ENCODE results near the gene TOGARAM2. TPM values are rescaled to one million over a fixed set of nuclear protein-coding genes. Genes with fewer than 3 reads are reported as not detected.

The TOGARAM2 gene
- total and polyA plus RNA-seq, 2 experiments from 2014 or later: not detected

DNA sequence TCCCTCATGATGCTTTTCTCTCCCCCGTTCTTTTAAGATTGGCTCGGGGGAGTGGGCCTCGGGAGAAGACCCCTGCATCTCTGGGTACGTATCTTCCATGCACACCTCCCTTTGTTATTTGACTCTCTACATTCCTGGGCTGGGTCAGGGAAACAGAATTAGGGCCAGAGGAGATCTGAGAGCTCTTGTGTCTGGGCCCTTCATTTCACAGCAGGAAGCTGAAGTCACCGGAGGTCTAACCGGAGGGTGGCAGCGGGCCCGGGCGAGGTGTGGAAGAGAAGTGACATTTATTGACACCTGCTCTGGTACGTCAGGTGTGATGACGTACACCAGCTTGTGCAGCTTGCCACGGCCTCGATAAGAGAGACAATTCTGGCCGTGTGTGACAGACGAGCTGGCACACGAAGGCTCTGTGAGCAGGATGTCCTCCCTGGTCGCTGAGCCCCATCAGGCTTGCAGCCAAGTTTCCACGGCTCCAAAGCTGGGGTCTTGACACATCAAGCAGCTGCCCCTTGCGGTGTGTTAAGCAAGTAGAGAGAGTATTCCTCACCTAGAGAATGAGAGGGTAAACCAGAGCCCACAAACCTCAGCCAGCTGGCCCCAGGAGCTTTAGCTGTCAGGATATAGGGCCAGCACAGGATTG lies 30.4 kb downstream of the TOGARAM2 start:
- no peaks in the 10 kb centered on the region for H3K9me3 ChIP-seq (ENCODE audit: low read depth)
- no peaks in the 10 kb centered on the region for H3K9me2 ChIP-seq (ENCODE audit: insufficient read depth)
- H3F3A ChIP-seq (ENCODE audit: insufficient read depth): no peaks in the 10 kb centered on the region
- H3K36me3 ChIP-seq (ENCODE audit: low read depth): no peaks in the 10 kb centered on the region
- no peak for DNase-seq
- TF ChIP-seq EZH2 (IDR thresholded peaks at IDR 0.05; ENCODE audit: insufficient read depth, poor library complexity, severe bottlenecking): no peak
- no peak for TF ChIP-seq EZH2phosphoT487 (IDR thresholded peaks at IDR 0.05; ENCODE audit: insufficient read depth, low read depth)
- H3K9ac ChIP-seq: no peak overlapping the region
- 65 to 68% methylated on average over 19 of the region's 19 CpGs for WGBS, 2 experiments (ENCODE audit: low coverage in 1 of 2, low lambda C conversion rate in 2 of 2, missing lambda C conversion rate in 2 of 2)
- no peak overlapping the region for H3K4me3 ChIP-seq
- no peaks in the 10 kb centered on the region for H3K4me1 ChIP-seq (ENCODE audit: insufficient read depth)
- in situ Hi-C loops (cut with MboI): no loop called here
- no peaks in the 10 kb centered on the region for H4K20me1 ChIP-seq (ENCODE audit: insufficient read depth)
- H2AFZ ChIP-seq: no peak overlapping the region
- no peaks in the 10 kb centered on the region; the same call in 1 of the 2 replicates for H3K27me3 ChIP-seq (replicated peaks; ENCODE audit: insufficient read depth)
- no peaks in the 10 kb centered on the region for H3K79me2 ChIP-seq (ENCODE audit: insufficient read depth)
- H3K4me2 ChIP-seq (ENCODE audit: unreplicated experiment): no peak overlapping the region
- H3K27ac ChIP-seq: no peak overlapping the region

- in situ Hi-C loops (cut with MboI): no loop called here
- no peak overlapping the region for H3K4me2 ChIP-seq (ENCODE audit: unreplicated experiment)
- no peak overlapping the region for H2AFZ ChIP-seq
- H3K27me3 ChIP-seq (replicated peaks; ENCODE audit: insufficient read depth): no peaks in the 10 kb centered on the region; the same call in 1 of the 2 replicates
- H3K9me3 ChIP-seq (ENCODE audit: low read depth): no peaks in the 10 kb centered on the region
- H3K79me2 ChIP-seq (ENCODE audit: insufficient read depth): no peaks in the 10 kb centered on the region
- no peaks in the 10 kb centered on the region for H4K20me1 ChIP-seq (ENCODE audit: insufficient read depth)
- no peak for TF ChIP-seq EZH2phosphoT487 (IDR thresholded peaks at IDR 0.05; ENCODE audit: insufficient read depth, low read depth)
- TF ChIP-seq EZH2 (IDR thresholded peaks at IDR 0.05; ENCODE audit: insufficient read depth, poor library complexity, severe bottlenecking): no peak
- H3K4me1 ChIP-seq (ENCODE audit: insufficient read depth): no peaks in the 10 kb centered on the region
- DNase-seq: peak; percentile 23
- H3K36me3 ChIP-seq (ENCODE audit: low read depth): no peaks in the 10 kb centered on the region
- H3K27ac ChIP-seq: no peak overlapping the region
- no peaks in the 10 kb centered on the region for H3F3A ChIP-seq (ENCODE audit: insufficient read depth)
- no peaks in the 10 kb centered on the region for H3K9me2 ChIP-seq (ENCODE audit: insufficient read depth)
- H3K9ac ChIP-seq: no peak overlapping the region
- WGBS, 2 experiments (ENCODE audit: low coverage in 1 of 2, low lambda C conversion rate in 2 of 2, missing lambda C conversion rate in 2 of 2): 24 to 38% methylated on average over 8 to 9 of the region's 9 CpGs
- no peak overlapping the region for H3K4me3 ChIP-seq
Observed at GRCh38 chr2:29012211-29012681, 31.1 kb downstream of the TOGARAM2 start.

DNA sequence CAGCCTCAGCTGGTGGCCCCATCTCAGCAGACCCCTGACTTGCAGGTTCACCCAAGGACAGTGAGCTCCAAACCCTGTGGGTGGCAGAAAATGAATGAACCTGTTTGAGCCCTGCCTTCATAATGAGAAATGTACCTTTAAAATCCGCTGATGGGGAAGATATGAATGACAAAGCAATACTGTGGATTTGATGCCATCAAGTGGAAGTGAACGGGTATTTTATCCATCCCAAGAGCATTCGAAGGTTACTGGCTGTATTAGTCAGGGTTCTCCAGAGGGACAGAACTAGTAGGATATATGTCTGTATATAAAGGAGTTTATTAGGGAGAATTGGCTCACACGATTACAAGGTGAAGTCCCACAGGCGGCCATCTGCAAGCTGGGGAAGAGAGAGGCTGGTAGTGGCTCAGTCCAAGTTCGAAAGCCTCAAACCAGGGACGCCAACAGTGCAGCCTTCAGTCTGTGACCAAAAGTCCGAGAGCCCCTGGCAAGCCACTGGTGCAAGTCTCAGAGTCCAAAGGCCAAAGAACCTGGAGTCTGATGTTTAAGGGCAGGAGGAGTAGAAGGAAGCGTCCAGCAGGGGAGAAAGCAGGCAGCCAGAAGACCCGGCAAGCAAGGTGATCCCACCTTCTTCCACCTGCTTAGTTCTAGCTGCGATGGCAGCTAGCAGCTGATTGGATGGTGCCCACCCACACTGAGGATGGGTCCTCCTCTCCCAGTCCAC lies 32.1 kb downstream of the TOGARAM2 start:
- Histone ChIP-seq H3K4me3 (no peak overlapping the region), H2AFZ (no peak overlapping the region), H3K27me3 (replicated peaks; ENCODE audit: insufficient read depth) (no peaks in the 10 kb centered on the region; the same call in 1 of the 2 replicates), H4K20me1 (ENCODE audit: insufficient read depth) (no peaks in the 10 kb centered on the region), H3K36me3 (ENCODE audit: low read depth) (no peaks in the 10 kb centered on the region), H3K9me3 (ENCODE audit: low read depth) (no peaks in the 10 kb centered on the region), H3K9ac (no peak overlapping the region), H3K79me2 (ENCODE audit: insufficient read depth) (no peaks in the 10 kb centered on the region), H3K9me2 (ENCODE audit: insufficient read depth) (no peaks in the 10 kb centered on the region), H3K27ac (no peak overlapping the region), H3F3A (ENCODE audit: insufficient read depth) (no peaks in the 10 kb centered on the region), H3K4me1 (ENCODE audit: insufficient read depth) (no peaks in the 10 kb centered on the region), H3K4me2 (ENCODE audit: unreplicated experiment) (no peak overlapping the region)
- WGBS, 2 experiments (ENCODE audit: low coverage in 1 of 2, low lambda C conversion rate in 2 of 2, missing lambda C conversion rate in 2 of 2): 62 to 64% methylated on average over 11 of the region's 11 CpGs
- no peak for TF ChIP-seq EZH2 (IDR thresholded peaks at IDR 0.05; ENCODE audit: insufficient read depth, poor library complexity, severe bottlenecking)
- TF ChIP-seq EZH2phosphoT487 (IDR thresholded peaks at IDR 0.05; ENCODE audit: insufficient read depth, low read depth): no peak
- in situ Hi-C loops (cut with MboI): no loop called here
- peak; percentile 11 for DNase-seq

DNA sequence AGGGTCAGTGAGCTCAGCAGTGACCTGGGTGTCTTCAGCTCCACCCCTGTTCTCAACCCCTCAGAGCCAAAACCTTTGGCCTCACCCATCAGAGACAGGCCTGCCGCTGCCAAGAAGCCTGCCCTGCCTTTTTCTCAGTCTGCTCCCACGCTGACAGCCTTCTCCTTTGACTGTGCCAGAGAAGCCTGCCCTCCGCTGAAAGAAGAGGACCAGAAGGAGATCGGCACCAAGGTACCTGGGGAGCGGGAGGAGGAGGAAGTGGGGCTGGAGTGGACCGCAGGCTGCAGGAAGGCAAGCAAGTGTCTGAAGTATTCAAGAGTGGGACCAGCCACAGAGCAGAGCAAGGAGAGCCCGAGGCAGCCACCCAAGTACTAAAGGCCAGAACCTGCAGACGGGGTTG lies 33.2 kb downstream of the TOGARAM2 start:
- H3K36me3 ChIP-seq (ENCODE audit: low read depth): no peaks in the 10 kb centered on the region
- H3K9me2 ChIP-seq (ENCODE audit: insufficient read depth): no peaks in the 10 kb centered on the region
- H3K4me2 ChIP-seq (ENCODE audit: unreplicated experiment): no peak overlapping the region
- H3K4me1 ChIP-seq (ENCODE audit: insufficient read depth): no peaks in the 10 kb centered on the region
- no peaks in the 10 kb centered on the region; the same call in 1 of the 2 replicates for H3K27me3 ChIP-seq (replicated peaks; ENCODE audit: insufficient read depth)
- no peak overlapping the region for H3K27ac ChIP-seq
- TF ChIP-seq EZH2 (IDR thresholded peaks at IDR 0.05; ENCODE audit: insufficient read depth, poor library complexity, severe bottlenecking): no peak
- TF ChIP-seq EZH2phosphoT487 (IDR thresholded peaks at IDR 0.05; ENCODE audit: insufficient read depth, low read depth): no peak
- in situ Hi-C loops (cut with MboI): no loop called here
- H3K9me3 ChIP-seq (ENCODE audit: low read depth): no peaks in the 10 kb centered on the region
- no peaks in the 10 kb centered on the region for H3F3A ChIP-seq (ENCODE audit: insufficient read depth)
- no peak overlapping the region for H3K4me3 ChIP-seq
- no peak overlapping the region for H3K9ac ChIP-seq
- 79% methylated on average over 8 of the region's 8 CpGs for WGBS, 2 experiments (ENCODE audit: low coverage in 1 of 2, low lambda C conversion rate in 2 of 2, missing lambda C conversion rate in 2 of 2)
- H3K79me2 ChIP-seq (ENCODE audit: insufficient read depth): no peaks in the 10 kb centered on the region
- no peak overlapping the region for H2AFZ ChIP-seq
- H4K20me1 ChIP-seq (ENCODE audit: insufficient read depth): no peaks in the 10 kb centered on the region
- no peak for DNase-seq

All from GM23248 (cell line).